IMR-90 (cell line): ENCODE results near the gene H3-3A. TPM values are rescaled to one million over a fixed set of nuclear protein-coding genes. Genes with fewer than 3 reads are reported as not detected.

Source experiments
- ATAC-seq: fragments of 200-7000 bp; cut with Tn5 transposase; 2 replicates; pipeline ENCODE4 v1.9.1; 2020; ENCODE audit warnings: low read depth, mild to moderate bottlenecking, moderate library complexity
- BruUV-seq: library from RNA; stranded (reverse); fragments of 400-500 nt; replicated peaks from 2 replicates; lab custom pipeline; 2021; lab: Mats Ljungman, UMichigan
- CTCF ChIA-PET: fragments of 300-600 bp; formaldehyde crosslinking; extraction: SDS; loops from one replicate; lab custom pipeline; 2021; ENCODE audit warnings: antibody characterized with exemption; lab: Yijun Ruan, JAX
- POLR2A ChIA-PET: fragments of 300-600 bp; sonication (Branson Sonifier 250); formaldehyde crosslinking; loops from one replicate; lab custom pipeline; 2022; ENCODE audit warnings: antibody characterized with exemption; ENCODE audit not compliant: unreplicated experiment; lab: Charles Lee
- DNase-seq: peaks from one replicate; pipeline ENCODE4 v3.0.0; 2013
- H2AFZ ChIP-seq: replicated peaks from 2 replicates; pipeline ENCODE3; 2013; ENCODE audit warnings: low read length, mild to moderate bottlenecking; ENCODE audit not compliant: poor library complexity
- H2AK5ac ChIP-seq: 2 replicates; pipeline ENCODE4 v1.6.1; 2013; ENCODE audit warnings: low read depth, low read length, inconsistent platforms
- H2AK9ac ChIP-seq: replicated peaks from 2 replicates; pipeline ENCODE3; 2013; ENCODE audit warnings: mild to moderate bottlenecking, low read depth, low read length, moderate library complexity; ENCODE audit not compliant: poor library complexity
- H2BK120ac ChIP-seq: 2 replicates; pipeline ENCODE4 v1.6.1; 2013; ENCODE audit warnings: low read depth, low read length, inconsistent platforms
- H2BK15ac ChIP-seq: 3 replicates; pipeline ENCODE4 v1.6.1; 2013; ENCODE audit warnings: low read depth, low read length, inconsistent platforms
- H2BK20ac ChIP-seq: 2 replicates; pipeline ENCODE4 v1.6.1; 2013; ENCODE audit warnings: low read depth, mild to moderate bottlenecking, inconsistent platforms, low read length, moderate library complexity
- H2BK5ac ChIP-seq: 2 replicates; pipeline ENCODE4 v1.6.1; 2013; ENCODE audit warnings: mild to moderate bottlenecking, low read depth, low read length, inconsistent platforms; ENCODE audit not compliant: poor library complexity, severe bottlenecking
- H3K14ac ChIP-seq: replicated peaks from 2 replicates; pipeline ENCODE4 v1.6.1; 2013; ENCODE audit warnings: low read depth, low read length, inconsistent platforms
- H3K18ac ChIP-seq: 2 replicates; pipeline ENCODE4 v1.6.1; 2013; ENCODE audit warnings: low read depth, low read length, control low read depth
- H3K23ac ChIP-seq: 2 replicates; pipeline ENCODE4 v1.6.1; 2013; ENCODE audit warnings: low read depth, low read length, inconsistent platforms
- H3K27ac ChIP-seq: 2 replicates; pipeline ENCODE4 v1.5.1; 2013; ENCODE audit warnings: mild to moderate bottlenecking, control low read depth, low read length; ENCODE audit not compliant: insufficient read depth
- H3K27me3 ChIP-seq: 2 replicates; pipeline ENCODE4 v1.6.1; 2013; ENCODE audit warnings: low read length; ENCODE audit not compliant: control insufficient read depth, insufficient read depth
- H3K36me3 ChIP-seq: 2 replicates; pipeline ENCODE4 v1.6.1; 2013; ENCODE audit warnings: low read length, mixed read lengths; ENCODE audit not compliant: control insufficient read depth, insufficient read depth
- H3K4ac ChIP-seq: 2 replicates; pipeline ENCODE4 v1.6.1; 2013; ENCODE audit warnings: low read depth, low read length, inconsistent platforms
- H3K4me1 ChIP-seq: 2 replicates; pipeline ENCODE4 v1.6.1; 2013; ENCODE audit warnings: low read length, mixed read lengths; ENCODE audit not compliant: control insufficient read depth, insufficient read depth
- H3K4me2 ChIP-seq: 2 replicates; pipeline ENCODE4 v1.6.1; 2013; ENCODE audit warnings: low read depth, mild to moderate bottlenecking, control low read depth, low read length, moderate library complexity
- H3K4me3 ChIP-seq: 2 replicates; pipeline ENCODE4 v1.5.1; 2013; ENCODE audit warnings: low read depth, mild to moderate bottlenecking, control low read depth, low read length, moderate library complexity; ENCODE audit not compliant: insufficient read depth
- H3K56ac ChIP-seq: 2 replicates; pipeline ENCODE4 v1.6.1; 2013; ENCODE audit warnings: low read length, inconsistent platforms; ENCODE audit not compliant: insufficient read depth; ENCODE audit errors: extremely low read depth
- H3K79me1 ChIP-seq, 2 experiments: 2 replicates each; pipeline ENCODE4 v1.6.1; 2013; ENCODE audit warnings: low read length in 2 of 2, inconsistent platforms in 1 of 2, low read depth in 1 of 2
- H3K9ac ChIP-seq: 2 replicates; pipeline ENCODE4 v1.6.1; 2013; ENCODE audit warnings: low read depth, low read length, control low read depth
- H3K9me1 ChIP-seq: 2 replicates; pipeline ENCODE4 v1.6.1; 2013; ENCODE audit warnings: low read length, inconsistent platforms; ENCODE audit not compliant: insufficient read depth
- H3K9me3 ChIP-seq: 2 replicates; pipeline ENCODE4 v1.6.1; 2013; ENCODE audit warnings: low read length; ENCODE audit not compliant: control insufficient read depth, insufficient read depth
- H4K20me1 ChIP-seq: 2 replicates; pipeline ENCODE4 v1.6.1; 2013; ENCODE audit warnings: low read length, inconsistent platforms; ENCODE audit not compliant: insufficient read depth
- H4K5ac ChIP-seq: 2 replicates; pipeline ENCODE4 v1.6.1; 2013; ENCODE audit warnings: mild to moderate bottlenecking, low read depth, low read length, control low read depth
- H4K8ac ChIP-seq, 2 experiments: 2 replicates each; pipeline ENCODE4 v1.6.1; 2013; ENCODE audit warnings: low read depth in 2 of 2, low read length in 2 of 2, control low read depth in 1 of 2, inconsistent platforms in 1 of 2
- H4K91ac ChIP-seq: 2 replicates; pipeline ENCODE4 v1.6.1; 2013; ENCODE audit warnings: low read depth, low read length, inconsistent platforms; ENCODE audit not compliant: insufficient read depth
- BHLHE40 ChIP-seq: fragments of 150-350 bp; IDR thresholded peaks from 2 replicates; pipeline ENCODE4 v1.6.1; 2016; ENCODE audit warnings: mild to moderate bottlenecking, low read depth, low read length
- CHD1 ChIP-seq: IDR thresholded peaks from 2 replicates; pipeline ENCODE4 v1.6.1; 2012; ENCODE audit warnings: low read depth, low read length, improper control_type of control experiment
- FOS ChIP-seq: fragments of 150-350 bp; IDR thresholded peaks from 2 replicates; pipeline ENCODE4 v1.6.1; 2016; ENCODE audit warnings: low read depth, low read length
- MAFK ChIP-seq: IDR thresholded peaks from 2 replicates; pipeline ENCODE4 v1.6.1; 2012; ENCODE audit warnings: low read depth, low read length, improper control_type of control experiment
- MAZ ChIP-seq: IDR thresholded peaks from 2 replicates; pipeline ENCODE4 v1.6.1; 2012; ENCODE audit warnings: low read depth, mild to moderate bottlenecking, low read length, improper control_type of control experiment, moderate library complexity, borderline replicate concordance
- MXI1 ChIP-seq: IDR thresholded peaks from 2 replicates; pipeline ENCODE4 v1.6.1; 2012; ENCODE audit warnings: low read depth, mild to moderate bottlenecking, low read length, moderate library complexity, borderline replicate concordance
- NFE2L2 ChIP-seq: fragments of 150-350 bp; IDR thresholded peaks from 2 replicates; pipeline ENCODE4 v1.6.1; 2016; ENCODE audit warnings: low read depth, mild to moderate bottlenecking, low read length
- POLR2A ChIP-seq: IDR thresholded peaks from 2 replicates; pipeline ENCODE4 v1.6.1; 2012; ENCODE audit warnings: mild to moderate bottlenecking, low read depth, low read length
- RAD21 ChIP-seq: IDR thresholded peaks from 2 replicates; pipeline ENCODE4 v1.6.1; 2012; ENCODE audit warnings: low read length, improper control_type of control experiment
- RCOR1 ChIP-seq: IDR thresholded peaks from 2 replicates; pipeline ENCODE4 v1.6.1; 2012; ENCODE audit warnings: mild to moderate bottlenecking, low read length, improper control_type of control experiment; ENCODE audit not compliant: insufficient replicate concordance
- RFX5 ChIP-seq: IDR thresholded peaks from 2 replicates; pipeline ENCODE4 v1.8.0; 2012; ENCODE audit warnings: low read depth, mild to moderate bottlenecking, low read length, moderate library complexity
- SMC3 ChIP-seq: fragments of 150-350 bp; IDR thresholded peaks from 2 replicates; pipeline ENCODE4 v1.6.1; 2016; ENCODE audit warnings: low read depth, mild to moderate bottlenecking, antibody characterized with exemption, low read length, moderate library complexity
- WGBS, 2 experiments: methylation state at CpG; one replicate each; pipeline versions ENCODE4 v1.1.5 to v1.1.7; 2013; ENCODE audit warnings: missing lambda C conversion rate in 2 of 2; ENCODE audit not compliant: insufficient read length in 1 of 2; ENCODE audit errors: extremely low coverage in 2 of 2; 5-methylcytosine and 5-hydroxymethylcytosine counted together
- dilution Hi-C: fragments of 300-500 bp; cut with HindIII; formaldehyde crosslinking; loops from one replicate; pipeline ENCODE4 v1.14.3; 2018; ENCODE audit warnings: low sequenced_read_pairs; ENCODE audit not compliant: unreplicated experiment
- in situ Hi-C: fragments of 300-500 bp; cut with MboI; formaldehyde crosslinking; loops from 3 replicates; pipeline ENCODE4 v1.14.3; 2019; ENCODE audit warnings: low sequenced_read_pairs, inconsistent platforms, mixed read lengths
- intact Hi-C: fragments of 100-400 bp; cut with micrococcal nuclease; formaldehyde crosslinking; loops from 2 replicates; pipeline ENCODE4 v1.10.0; 2022
- polyA plus RNA-seq, 3 experiments: library from polyadenylated mRNA; depleted of rRNA; stranded (reverse); fragments of >200 nt; gene quantifications; 2 replicates each; pipeline ENCODE4 v1.2.3, GENCODE V29; 2012; ENCODE audit warnings: low replicate concordance in 1 of 3
- total RNA-seq: library from RNA; depleted of rRNA; stranded (reverse); fragments of >200 nt; gene quantifications from 2 replicates; pipeline ENCODE4 v1.2.3, GENCODE V29; 2012
- TF ChIP-seq, protein P1 (sequence below): fragments of 150-350 bp; IDR thresholded peaks from 2 replicates; pipeline ENCODE4 v1.6.1; 2016; ENCODE audit warnings: low read depth, mild to moderate bottlenecking, low read length, moderate library complexity, borderline replicate concordance
- TF ChIP-seq, protein P2 (sequence below): fragments of 150-350 bp; IDR thresholded peaks from 2 replicates; pipeline ENCODE4 v1.6.1; 2017; ENCODE audit warnings: mild to moderate bottlenecking, antibody characterized with exemption, low read length, low read depth

The H3-3A gene
- total and polyA plus RNA-seq, 2 of the 4 experiments (the other 2 are of a cell fraction), result 188 to 256 TPM

DNA sequence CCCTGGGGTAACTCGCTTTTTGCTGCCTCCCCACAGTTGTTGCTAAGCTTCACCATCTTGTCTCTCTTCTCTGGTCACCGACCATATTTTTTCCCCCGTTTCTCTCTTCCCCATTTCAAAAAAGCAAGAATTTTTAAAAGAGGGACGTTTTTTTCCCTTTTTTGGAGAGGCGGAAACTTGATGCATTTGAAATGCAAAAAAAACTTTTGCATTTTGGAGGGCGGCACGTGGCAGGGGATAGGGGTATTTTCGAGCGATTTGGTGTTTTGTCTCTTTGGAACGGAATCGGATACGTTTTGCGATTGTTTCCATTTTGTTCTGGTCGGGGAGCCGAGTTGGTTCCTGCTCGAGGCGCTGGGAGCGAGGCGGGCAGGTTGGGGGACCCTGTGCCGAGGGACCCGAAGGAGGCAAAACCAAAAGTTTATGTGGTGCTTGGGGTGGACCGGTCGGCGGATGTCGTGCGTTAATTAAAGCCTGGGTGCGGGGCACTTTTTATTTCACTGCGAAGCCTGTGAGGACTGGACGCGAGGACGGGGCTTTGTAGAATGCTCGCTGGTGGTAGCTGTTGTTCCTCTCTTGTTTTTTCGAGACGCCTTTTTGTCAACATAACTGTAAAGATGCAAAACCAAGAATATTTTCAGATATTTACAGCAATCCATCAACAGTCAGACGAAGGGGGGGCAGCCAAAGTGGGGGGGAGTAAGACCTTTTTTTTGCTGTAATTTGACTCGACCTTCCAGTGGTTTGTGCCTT lies 884 bp downstream of the H3-3A start:
- peaks cover 8% of the 10 kb centered on the region for H3K36me3 ChIP-seq
- H4K8ac ChIP-seq, result peak overlapping the region; percentile 48 to 55; a peak in 3 of 4 replicates
- H2AFZ ChIP-seq, result peak overlapping the region; percentile 88
- peaks cover 56% of the 10 kb centered on the region for H4K20me1 ChIP-seq
- peak overlapping the region; percentile 94 for H2AK9ac ChIP-seq
- peak overlapping the region; percentile 95 for H3K4me3 ChIP-seq
- H2BK20ac ChIP-seq, result no peak overlapping the region
- H4K5ac ChIP-seq, result no peak overlapping the region
- peaks cover 2% of the 10 kb centered on the region for H3K4me1 ChIP-seq
- H3K14ac ChIP-seq, result peak overlapping the region; percentile 23
- H3K9me3 ChIP-seq, result no peaks in the 10 kb centered on the region
- peak; percentile 2 for ATAC-seq
- POLR2A ChIA-PET, result interaction anchor here (0.6 to 1.2 kb wide), 2 partner anchors 20 to 296 kb away, joined by 3 to 4 read pairs; no protein-coding TSS in a partner anchor
- 0 out of 2 replicates have a peak, but pooled peaks cover 4% of the 10 kb centered on the region for H3K9me1 ChIP-seq
- H3K79me1 ChIP-seq, result peaks cover 4 to 29% of the 10 kb centered on the region in 2 experiments
- H4K91ac ChIP-seq, result peak overlapping the region; percentile 70; the same call in 1 of the 2 replicates
- peak overlapping the region; percentile 90 for H3K56ac ChIP-seq
- H2BK120ac ChIP-seq, result 0 out of 2 replicates have a peak overlapping the region, but pooled peaks have one; percentile 4
- H3K4me2 ChIP-seq, result peak overlapping the region; percentile 70; the same call in 1 of the 2 replicates
- peak overlapping the region; percentile 59 for H3K18ac ChIP-seq
- intact Hi-C loops (loop anchor here (2.0 to 5.0 kb wide), 2 partner anchors 65 to 134 kb away; partner anchors contain the start of gene SDE2), dilution Hi-C loops (no loop called here), in situ Hi-C loops (no loop called here)
- H3K23ac ChIP-seq, result peak overlapping the region; percentile 87
- no peak overlapping the region for H2BK15ac ChIP-seq
- 4% methylated on average over 9 of the region's 36 CpGs; no CpG with 5 or more reads in 1 of the 2 experiments for WGBS, 2 experiments
- H3K27ac ChIP-seq, result peak overlapping the region; percentile 97
- CTCF ChIA-PET, result interaction anchor here (0.6 to 0.9 kb wide), 3 partner anchors 11 to 129 kb away, joined by 3 to 9 read pairs (median 6); no protein-coding TSS in a partner anchor
- peak overlapping the region; percentile 95 for H3K9ac ChIP-seq
- peak overlapping the region; percentile 78 for H2BK5ac ChIP-seq
- no peaks in the 10 kb centered on the region for H3K27me3 ChIP-seq
- no TSS peak for BruUV-seq
- peak overlapping the region; percentile 61 for H3K4ac ChIP-seq
- DNase-seq, result peak; percentile 28
- H2AK5ac ChIP-seq, result peak overlapping the region; percentile 31
- TF ChIP-seq RFX5 (no peak), MAFK (no peak), SMC3 (no peak), RAD21 (no peak), CHD1 (no peak), FOS (no peak), BHLHE40 (peak; percentile 41; the same call in 1 of the 2 replicates), NFE2L2 (no peak), MAZ (no peak), RCOR1 (no peak), POLR2A (no peak), MXI1 (peak; percentile 42; the same call in 1 of the 2 replicates)
- TF ChIP-seq, protein P1, sequence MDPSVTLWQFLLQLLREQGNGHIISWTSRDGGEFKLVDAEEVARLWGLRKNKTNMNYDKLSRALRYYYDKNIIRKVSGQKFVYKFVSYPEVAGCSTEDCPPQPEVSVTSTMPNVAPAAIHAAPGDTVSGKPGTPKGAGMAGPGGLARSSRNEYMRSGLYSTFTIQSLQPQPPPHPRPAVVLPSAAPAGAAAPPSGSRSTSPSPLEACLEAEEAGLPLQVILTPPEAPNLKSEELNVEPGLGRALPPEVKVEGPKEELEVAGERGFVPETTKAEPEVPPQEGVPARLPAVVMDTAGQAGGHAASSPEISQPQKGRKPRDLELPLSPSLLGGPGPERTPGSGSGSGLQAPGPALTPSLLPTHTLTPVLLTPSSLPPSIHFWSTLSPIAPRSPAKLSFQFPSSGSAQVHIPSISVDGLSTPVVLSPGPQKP, result no peak
- TF ChIP-seq, protein P2, sequence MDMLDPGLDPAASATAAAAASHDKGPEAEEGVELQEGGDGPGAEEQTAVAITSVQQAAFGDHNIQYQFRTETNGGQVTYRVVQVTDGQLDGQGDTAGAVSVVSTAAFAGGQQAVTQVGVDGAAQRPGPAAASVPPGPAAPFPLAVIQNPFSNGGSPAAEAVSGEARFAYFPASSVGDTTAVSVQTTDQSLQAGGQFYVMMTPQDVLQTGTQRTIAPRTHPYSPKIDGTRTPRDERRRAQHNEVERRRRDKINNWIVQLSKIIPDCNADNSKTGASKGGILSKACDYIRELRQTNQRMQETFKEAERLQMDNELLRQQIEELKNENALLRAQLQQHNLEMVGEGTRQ, result peak; percentile 22; the same call in 1 of the 2 replicates
